ENCODE results near the gene STAMBPL1. TPM values are rescaled to one million over a fixed set of nuclear protein-coding genes. Genes with fewer than 3 reads are reported as not detected.

STAMBPL1 gene
- total RNA-seq (2022; extraction: Qiagen RNA extraction): 23.9 to 30.0 TPM (median 26.5 TPM) in 5 replicates

DNA sequence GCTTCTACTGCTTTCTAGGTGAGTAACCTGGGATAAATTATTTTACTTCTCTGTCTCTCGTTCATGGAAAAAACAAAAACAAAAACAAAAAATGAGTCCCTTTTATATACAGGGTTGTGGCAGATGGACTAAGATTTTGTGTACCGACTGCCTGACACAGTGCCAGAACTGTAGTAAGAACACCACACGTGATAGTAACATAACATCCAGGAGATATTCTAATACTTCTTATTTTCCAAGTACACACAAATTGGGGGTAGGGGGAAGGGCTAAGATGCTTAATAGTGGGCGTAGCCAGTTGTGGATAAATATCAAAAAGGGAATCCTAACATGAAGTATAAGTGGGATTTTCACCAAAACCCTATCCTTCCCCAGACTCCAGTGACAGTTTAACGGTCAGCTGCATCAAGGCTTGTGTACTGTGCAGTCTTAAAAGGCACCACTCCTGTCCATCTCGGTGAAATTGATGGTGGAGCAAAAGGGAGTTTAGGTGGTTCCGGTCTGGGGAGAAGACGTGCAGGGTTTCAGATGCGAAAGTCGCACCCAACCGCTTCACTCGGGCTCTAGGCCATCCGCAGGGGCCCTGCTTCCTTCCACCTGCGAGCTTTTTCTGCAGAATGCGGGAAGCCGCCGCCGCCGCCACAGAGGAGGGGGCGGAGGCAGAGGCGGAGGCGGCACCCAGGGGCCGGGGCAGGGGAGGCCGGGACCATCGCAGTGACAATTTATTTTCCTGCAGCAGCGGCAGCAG lies at the start of gene STAMBPL1:
Gene STAMBPL1 (plus strand): TSS at position 712 of the 748 bp plus-strand sequence. CDS start 21,464 bp downstream, outside the sequence.

DNA sequence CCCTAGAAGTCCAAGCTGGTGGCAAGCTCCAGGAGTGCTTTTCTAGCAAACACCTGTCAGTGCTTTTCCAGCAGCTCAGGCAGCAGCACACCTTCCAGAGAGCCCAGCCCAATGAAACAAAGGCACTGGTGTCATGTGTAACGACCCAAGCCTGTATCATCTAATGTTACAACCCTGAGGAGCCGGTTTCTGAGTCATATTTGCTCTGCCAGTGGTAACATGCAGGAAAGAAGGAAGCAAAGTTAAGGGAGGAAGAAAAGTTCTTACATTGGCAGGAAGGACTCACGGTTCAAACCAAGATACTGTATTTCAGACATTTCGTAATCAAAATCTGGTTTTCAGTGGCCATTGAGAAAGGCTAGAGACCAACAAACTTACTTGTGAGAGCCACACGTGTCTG lies 28.3 kb upstream of the STAMBPL1 start, which contains the start of gene ANKRD22:
Gene ANKRD22 (minus strand): TSS at position 139 of the 400 bp plus-strand sequence. CDS start 237 bp downstream, outside the sequence.

DNA sequence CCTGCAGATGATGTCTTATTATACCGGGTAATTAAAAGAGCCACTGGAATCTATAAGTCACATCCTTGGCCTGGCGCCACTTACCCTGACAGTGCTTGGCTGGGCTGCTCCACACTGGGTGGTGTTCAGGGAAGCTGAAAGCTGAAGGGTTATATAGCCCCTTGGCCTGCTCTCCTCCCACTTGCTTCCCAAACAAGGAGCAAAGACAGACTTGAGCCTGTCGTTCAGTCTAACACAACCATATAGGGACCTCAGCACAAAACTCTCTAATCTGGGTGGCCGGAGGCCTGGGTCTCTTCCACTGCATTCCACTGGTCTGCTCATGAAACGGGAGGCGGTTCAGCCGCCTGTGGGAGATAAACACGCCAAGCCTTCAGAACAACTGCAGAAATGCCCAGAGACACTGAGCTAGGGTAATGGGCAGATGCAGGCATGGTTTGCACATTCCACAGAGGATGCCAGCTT lies 72.6 kb downstream of the STAMBPL1 start, which contains the start of gene ACTA2:
Gene ACTA2 (minus strand): TSS at position 127 of the 465 bp plus-strand sequence. CDS start 3,843 bp downstream, outside the sequence.

Other genes with a start within 250 kb of the STAMBPL1 start
- 0.06 TPM in 1 of 5 replicates, not detected in the others for gene LIPF, start 215.8 kb upstream of the STAMBPL1 start, total RNA-seq (2022; extraction: Qiagen RNA extraction)
- not detected in 5 replicates for gene LIPK, start 174.0 kb upstream of the STAMBPL1 start, total RNA-seq (2022; extraction: Qiagen RNA extraction)
- not detected in 5 replicates for gene LIPN, start 120.2 kb upstream of the STAMBPL1 start, total RNA-seq (2022; extraction: Qiagen RNA extraction)
- not detected in 5 replicates for gene LIPM, start 77.5 kb upstream of the STAMBPL1 start, total RNA-seq (2022; extraction: Qiagen RNA extraction)
- gene ANKRD22, start 28.4 kb upstream of the STAMBPL1 start, total RNA-seq (2022; extraction: Qiagen RNA extraction): 0.20 to 0.31 TPM (median 0.30 TPM) in 5 replicates
- 17.1 to 19.5 TPM (median 19.1 TPM) in 5 replicates for gene ACTA2, start 72.5 kb downstream of the STAMBPL1 start, total RNA-seq (2022; extraction: Qiagen RNA extraction)
- 28.3 to 40.3 TPM (median 31.7 TPM) in 5 replicates for gene FAS, start 110.6 kb downstream of the STAMBPL1 start, total RNA-seq (2022; extraction: Qiagen RNA extraction)

All from A549 treated with Hydrocortisone at 1 μM for 4 hours (cell line).